ENCODE data around the gene MFAP5. TPM values are rescaled to one million over a fixed set of nuclear protein-coding genes. Genes with fewer than 3 reads are reported as not detected.

MFAP5 gene, protein sequence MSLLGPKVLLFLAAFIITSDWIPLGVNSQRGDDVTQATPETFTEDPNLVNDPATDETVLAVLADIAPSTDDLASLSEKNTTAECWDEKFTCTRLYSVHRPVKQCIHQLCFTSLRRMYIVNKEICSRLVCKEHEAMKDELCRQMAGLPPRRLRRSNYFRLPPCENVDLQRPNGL
- total RNA-seq (1.3 and 9.0 TPM in 2 replicates), polyA plus RNA-seq (2.0 and 18.6 TPM in 2 replicates), polyA minus RNA-seq (ENCODE audit: low replicate concordance) (6.0 TPM in 1 of 2 replicates, not detected in the other)
- polyA plus RNA-seq (2012): 1.8 and 12.1 TPM in 2 replicates

DNA sequence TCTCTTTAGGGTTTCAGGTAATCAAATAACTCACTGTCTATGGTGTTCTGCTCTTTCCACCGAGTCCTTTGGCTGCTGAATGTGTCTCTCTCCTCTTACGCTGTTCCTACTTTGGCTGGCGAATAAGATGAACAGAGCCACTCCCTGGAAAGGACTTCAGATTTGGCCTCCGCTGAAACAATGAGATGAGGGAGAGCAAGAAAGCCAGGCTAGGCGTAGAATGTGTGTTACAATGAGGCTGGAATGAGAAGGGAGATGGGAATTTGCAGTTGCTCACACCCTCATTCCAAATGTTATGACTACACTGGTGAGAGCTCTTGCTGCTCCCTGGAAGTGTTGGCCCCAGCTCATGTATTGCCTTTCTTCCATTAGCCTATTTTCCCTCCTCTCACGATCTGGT lies at the start of gene MFAP5:
Gene MFAP5 (minus strand): TSS at position 234 of the 400 bp plus-strand sequence. CDS start 722 bp downstream, outside the sequence.
- Histone ChIP-seq H3K4me3 (replicated peaks in 1 of 4; ENCODE audit: control extremely low read depth in 1 of 4, insufficient read depth in 1 of 4, low read depth in 3 of 4, low read length in 4 of 4) (no peak within 1 kb of the TSS), H3K27me3 (ENCODE audit: control insufficient read depth, insufficient read depth, low read length) (no peaks in the 10 kb centered on the region), H3K9ac (ENCODE audit: insufficient read depth, low read length) (no peak within 1 kb of the TSS), H3K9me3 (ENCODE audit: control insufficient read depth, insufficient read depth, low read depth, low read length) (no peaks in the 10 kb centered on the region), H3K36me3 (ENCODE audit: control insufficient read depth, insufficient read depth, low read length) (no peaks in the 10 kb centered on the region), H3K4me1 (ENCODE audit: control insufficient read depth, extremely low read depth, insufficient read depth, low read length) (no peaks in the 10 kb centered on the region), H4K20me1 (ENCODE audit: control insufficient read depth, extremely low read depth, insufficient read depth, low read length) (no peaks in the 10 kb centered on the region), H3K27ac (ENCODE audit: insufficient read depth, low read length) (no peak within 1 kb of the TSS), H2AFZ (ENCODE audit: low read length) (no peak within 1 kb of the TSS), H3K79me2 (ENCODE audit: control insufficient read depth, insufficient read depth, low read length) (no peaks in the 10 kb centered on the region), H3K4me2 (ENCODE audit: extremely low read depth, insufficient read depth, low read length) (no peak within 1 kb of the TSS)
- no peak for TF ChIP-seq EZH2 (IDR thresholded peaks at IDR 0.05; ENCODE audit: low read length, missing control alignments)
- TF ChIP-seq, protein P1, sequence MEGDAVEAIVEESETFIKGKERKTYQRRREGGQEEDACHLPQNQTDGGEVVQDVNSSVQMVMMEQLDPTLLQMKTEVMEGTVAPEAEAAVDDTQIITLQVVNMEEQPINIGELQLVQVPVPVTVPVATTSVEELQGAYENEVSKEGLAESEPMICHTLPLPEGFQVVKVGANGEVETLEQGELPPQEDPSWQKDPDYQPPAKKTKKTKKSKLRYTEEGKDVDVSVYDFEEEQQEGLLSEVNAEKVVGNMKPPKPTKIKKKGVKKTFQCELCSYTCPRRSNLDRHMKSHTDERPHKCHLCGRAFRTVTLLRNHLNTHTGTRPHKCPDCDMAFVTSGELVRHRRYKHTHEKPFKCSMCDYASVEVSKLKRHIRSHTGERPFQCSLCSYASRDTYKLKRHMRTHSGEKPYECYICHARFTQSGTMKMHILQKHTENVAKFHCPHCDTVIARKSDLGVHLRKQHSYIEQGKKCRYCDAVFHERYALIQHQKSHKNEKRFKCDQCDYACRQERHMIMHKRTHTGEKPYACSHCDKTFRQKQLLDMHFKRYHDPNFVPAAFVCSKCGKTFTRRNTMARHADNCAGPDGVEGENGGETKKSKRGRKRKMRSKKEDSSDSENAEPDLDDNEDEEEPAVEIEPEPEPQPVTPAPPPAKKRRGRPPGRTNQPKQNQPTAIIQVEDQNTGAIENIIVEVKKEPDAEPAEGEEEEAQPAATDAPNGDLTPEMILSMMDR (conservative IDR thresholded peaks at IDR 0.05 in 1 of 2, IDR thresholded peaks at IDR 0.05 in 1 of 2; ENCODE audit: low read depth in 1 of 2, low read length in 2 of 2): no peak
- peak in 1 of 2 donors; percentile 96 for DNase-seq (ENCODE audit: low read depth in 2 of 2)

DNA sequence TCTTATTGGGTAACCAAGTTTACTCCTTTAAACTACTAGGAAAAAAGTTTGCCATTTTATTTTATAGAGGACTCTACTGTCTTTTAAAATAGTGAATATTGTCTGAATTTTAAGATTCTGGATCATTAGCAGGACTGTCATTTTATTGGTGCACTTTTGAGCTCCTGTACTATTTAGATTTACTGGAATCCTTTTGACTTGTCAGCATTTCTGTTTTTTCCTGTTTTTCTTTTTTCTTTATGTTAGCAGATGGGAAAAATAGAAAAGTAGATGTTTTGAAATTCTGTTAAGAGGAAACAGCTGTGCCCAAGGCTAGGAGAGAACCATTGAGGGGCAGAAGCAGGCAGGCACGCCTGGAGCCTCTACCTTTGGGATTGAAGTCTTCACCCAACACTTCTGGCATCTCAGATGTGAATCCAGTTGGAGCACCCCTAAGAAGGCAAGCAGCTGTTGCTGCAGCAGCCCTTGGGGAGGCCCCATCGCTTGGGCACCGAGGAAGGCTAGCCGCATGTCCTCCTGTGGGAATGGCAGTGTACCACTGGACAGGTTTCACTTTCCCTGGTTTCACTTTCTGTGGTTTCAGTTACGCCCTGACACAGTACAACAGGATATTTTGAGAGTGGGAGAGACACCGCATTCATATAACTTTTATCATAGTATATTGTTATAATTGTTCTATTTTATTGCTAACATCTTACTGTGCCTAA lies 46.7 kb upstream of the MFAP5 start:
- Histone ChIP-seq H3K9ac (ENCODE audit: insufficient read depth, low read length) (no peak overlapping the region), H3K4me2 (ENCODE audit: extremely low read depth, insufficient read depth, low read length) (peak overlapping the region; percentile 86), H3K27me3 (ENCODE audit: control insufficient read depth, insufficient read depth, low read length) (no peaks in the 10 kb centered on the region), H3K79me2 (ENCODE audit: control insufficient read depth, insufficient read depth, low read length) (peaks cover 6% of the 10 kb centered on the region), H3K36me3 (ENCODE audit: control insufficient read depth, insufficient read depth, low read length) (no peaks in the 10 kb centered on the region), H3K27ac (ENCODE audit: insufficient read depth, low read length) (peak overlapping the region; percentile 51), H3K4me1 (ENCODE audit: control insufficient read depth, extremely low read depth, insufficient read depth, low read length) (peaks cover 2% of the 10 kb centered on the region), H3K9me3 (ENCODE audit: control insufficient read depth, insufficient read depth, low read depth, low read length) (no peaks in the 10 kb centered on the region), H2AFZ (ENCODE audit: low read length) (peak overlapping the region; percentile 64), H3K4me3 (replicated peaks in 1 of 4; ENCODE audit: control extremely low read depth in 1 of 4, insufficient read depth in 1 of 4, low read depth in 3 of 4, low read length in 4 of 4) (peak overlapping the region in 3 of 4 experiments; percentile 26 to 46 (median 44)), H4K20me1 (ENCODE audit: control insufficient read depth, extremely low read depth, insufficient read depth, low read length) (no peaks in the 10 kb centered on the region)
- no peak for TF ChIP-seq EZH2 (IDR thresholded peaks at IDR 0.05; ENCODE audit: low read length, missing control alignments)
- TF ChIP-seq, protein P1 (conservative IDR thresholded peaks at IDR 0.05 in 1 of 2, IDR thresholded peaks at IDR 0.05 in 1 of 2; ENCODE audit: low read depth in 1 of 2, low read length in 2 of 2): no peak
- DNase-seq (ENCODE audit: low read depth in 2 of 2): peak in 1 of 2 donors; percentile 20

DNA sequence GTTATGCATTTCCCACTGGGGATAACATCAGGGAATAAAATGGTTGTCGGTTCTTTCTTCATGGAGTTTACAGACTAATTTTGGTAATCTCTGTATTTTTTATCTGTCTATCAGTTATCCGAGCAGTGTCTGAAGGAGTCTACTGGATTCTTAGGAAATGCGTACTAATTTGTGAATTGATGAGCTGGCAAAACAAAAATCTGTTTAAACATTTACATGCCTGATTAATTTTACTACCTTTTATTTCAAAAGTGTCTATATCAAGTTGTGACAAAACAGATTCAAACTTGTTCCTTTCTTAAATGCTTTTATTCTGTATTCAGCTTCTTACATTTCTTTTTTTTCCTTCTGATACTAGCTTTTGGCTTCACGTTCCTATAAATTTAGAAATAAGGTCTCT lies 39.5 kb upstream of the MFAP5 start:
- Histone ChIP-seq H3K9ac (ENCODE audit: insufficient read depth, low read length) (no peak overlapping the region), H3K4me3 (replicated peaks in 1 of 4; ENCODE audit: control extremely low read depth in 1 of 4, insufficient read depth in 1 of 4, low read depth in 3 of 4, low read length in 4 of 4) (no peak overlapping the region), H3K36me3 (ENCODE audit: control insufficient read depth, insufficient read depth, low read length) (no peaks in the 10 kb centered on the region), H3K4me2 (ENCODE audit: extremely low read depth, insufficient read depth, low read length) (no peak overlapping the region), H3K9me3 (ENCODE audit: control insufficient read depth, insufficient read depth, low read depth, low read length) (no peaks in the 10 kb centered on the region), H4K20me1 (ENCODE audit: control insufficient read depth, extremely low read depth, insufficient read depth, low read length) (no peaks in the 10 kb centered on the region), H3K79me2 (ENCODE audit: control insufficient read depth, insufficient read depth, low read length) (no peaks in the 10 kb centered on the region), H3K4me1 (ENCODE audit: control insufficient read depth, extremely low read depth, insufficient read depth, low read length) (no peaks in the 10 kb centered on the region), H2AFZ (ENCODE audit: low read length) (no peak overlapping the region), H3K27ac (ENCODE audit: insufficient read depth, low read length) (no peak overlapping the region), H3K27me3 (ENCODE audit: control insufficient read depth, insufficient read depth, low read length) (no peaks in the 10 kb centered on the region)
- DNase-seq (ENCODE audit: low read depth in 2 of 2): no peak
- TF ChIP-seq, protein P1 (conservative IDR thresholded peaks at IDR 0.05 in 1 of 2, IDR thresholded peaks at IDR 0.05 in 1 of 2; ENCODE audit: low read depth in 1 of 2, low read length in 2 of 2): no peak
- TF ChIP-seq EZH2 (IDR thresholded peaks at IDR 0.05; ENCODE audit: low read length, missing control alignments): no peak

All from fibroblast of lung (primary cell).